Measurements from ENCODE around the gene VWA3B. TPM values are rescaled to one million over a fixed set of nuclear protein-coding genes. Genes with fewer than 3 reads are reported as not detected.
A peak's percentile ranks its signal among the peaks of the same experiment; 100 is the strongest.

Gene VWA3B
- total RNA-seq, 1 donor from 2014 or later = not detected

DNA sequence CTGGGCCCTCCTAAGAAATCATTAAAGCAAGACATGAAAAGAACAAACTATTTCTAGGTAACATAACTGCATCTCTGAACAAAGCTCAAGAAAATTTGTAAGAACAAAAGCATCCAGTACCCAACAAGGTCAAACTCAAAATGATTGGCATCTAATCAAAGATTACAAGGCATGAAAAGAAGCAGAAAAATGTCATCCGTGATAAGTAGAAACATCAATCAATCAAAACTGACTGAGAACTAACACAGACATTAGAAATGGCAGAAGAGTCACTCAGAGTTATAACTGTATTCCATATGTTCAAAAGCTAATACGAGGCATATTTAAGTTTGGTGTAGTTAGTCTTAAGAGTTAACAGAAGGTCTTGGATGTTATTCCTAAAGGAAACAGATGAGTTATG is 80.9 kb downstream of the VWA3B start:
- no peak overlapping the region for H3K27ac ChIP-seq (ENCODE audit: low read depth, low read length)
- Mint-ChIP-seq H3K4me1 (ENCODE audit: low read depth, unreplicated experiment) (no peaks in the 10 kb centered on the region), H3K36me3 (ENCODE audit: low read depth, unreplicated experiment) (no peaks in the 10 kb centered on the region), H3K9me3 (ENCODE audit: unreplicated experiment) (peaks cover 6% of the 10 kb centered on the region), H3K4me3 (ENCODE audit: unreplicated experiment) (no peak overlapping the region), H3K27me3 (ENCODE audit: low read depth, unreplicated experiment) (peaks cover 41% of the 10 kb centered on the region), H3K27ac (ENCODE audit: unreplicated experiment) (no peak overlapping the region)
- no peak overlapping the region for H3K4me3 ChIP-seq (ENCODE audit: insufficient read depth, low read depth, low read length)
- DNase-seq (ENCODE audit: low read depth) (no peak), FAIRE-seq (peak; percentile 83)
- TF ChIP-seq, protein P1, sequence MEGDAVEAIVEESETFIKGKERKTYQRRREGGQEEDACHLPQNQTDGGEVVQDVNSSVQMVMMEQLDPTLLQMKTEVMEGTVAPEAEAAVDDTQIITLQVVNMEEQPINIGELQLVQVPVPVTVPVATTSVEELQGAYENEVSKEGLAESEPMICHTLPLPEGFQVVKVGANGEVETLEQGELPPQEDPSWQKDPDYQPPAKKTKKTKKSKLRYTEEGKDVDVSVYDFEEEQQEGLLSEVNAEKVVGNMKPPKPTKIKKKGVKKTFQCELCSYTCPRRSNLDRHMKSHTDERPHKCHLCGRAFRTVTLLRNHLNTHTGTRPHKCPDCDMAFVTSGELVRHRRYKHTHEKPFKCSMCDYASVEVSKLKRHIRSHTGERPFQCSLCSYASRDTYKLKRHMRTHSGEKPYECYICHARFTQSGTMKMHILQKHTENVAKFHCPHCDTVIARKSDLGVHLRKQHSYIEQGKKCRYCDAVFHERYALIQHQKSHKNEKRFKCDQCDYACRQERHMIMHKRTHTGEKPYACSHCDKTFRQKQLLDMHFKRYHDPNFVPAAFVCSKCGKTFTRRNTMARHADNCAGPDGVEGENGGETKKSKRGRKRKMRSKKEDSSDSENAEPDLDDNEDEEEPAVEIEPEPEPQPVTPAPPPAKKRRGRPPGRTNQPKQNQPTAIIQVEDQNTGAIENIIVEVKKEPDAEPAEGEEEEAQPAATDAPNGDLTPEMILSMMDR (IDR thresholded peaks at IDR 0.05; ENCODE audit: insufficient read depth, low read depth, low read length) = no peak
- no peak for TF ChIP-seq EZH2 (IDR thresholded peaks at IDR 0.05; ENCODE audit: insufficient read depth, low read length)
- no peak overlapping the region for H3K9ac ChIP-seq (ENCODE audit: low read length)
- H3K36me3 ChIP-seq (ENCODE audit: insufficient read depth, low read length) = no peaks in the 10 kb centered on the region
- H2AFZ ChIP-seq (ENCODE audit: low read depth, low read length) = no peak overlapping the region
- H4K20me1 ChIP-seq (ENCODE audit: insufficient read depth, low read length) = no peaks in the 10 kb centered on the region
- no peaks in the 10 kb centered on the region for H3K79me2 ChIP-seq (ENCODE audit: insufficient read depth, low read length)
- H3K9me3 ChIP-seq (ENCODE audit: insufficient read depth, low read depth, low read length) = no peaks in the 10 kb centered on the region
- H3K4me2 ChIP-seq (ENCODE audit: low read length) = no peak overlapping the region
- H3K4me1 ChIP-seq (ENCODE audit: insufficient read depth, low read length) = peaks cover 4% of the 10 kb centered on the region
- no peaks in the 10 kb centered on the region for H3K27me3 ChIP-seq (ENCODE audit: insufficient read depth, low read length)

DNA sequence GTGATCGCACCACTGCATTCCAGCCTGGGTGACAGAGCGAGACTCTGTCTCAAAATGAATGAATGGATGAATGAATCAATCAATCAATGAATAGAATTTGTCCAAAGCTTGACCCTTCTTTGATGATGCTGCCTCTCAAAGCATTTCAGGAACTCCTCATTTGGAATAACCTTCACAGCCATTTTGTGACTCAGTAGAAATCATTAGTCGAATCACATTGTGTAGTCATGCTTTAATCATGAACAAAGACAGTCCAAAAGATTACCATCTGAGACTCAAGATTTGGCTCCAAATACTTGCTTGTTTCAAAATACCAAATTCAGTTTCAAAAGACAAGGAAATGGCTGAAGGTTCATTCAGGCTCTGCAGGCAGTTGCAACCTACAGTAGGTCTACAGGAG is 83.1 kb downstream of the VWA3B start:
- Histone ChIP-seq H3K9ac (ENCODE audit: low read length) (no peak overlapping the region), H3K79me2 (ENCODE audit: insufficient read depth, low read length) (no peaks in the 10 kb centered on the region), H3K36me3 (ENCODE audit: insufficient read depth, low read length) (no peaks in the 10 kb centered on the region), H4K20me1 (ENCODE audit: insufficient read depth, low read length) (no peaks in the 10 kb centered on the region), H3K4me1 (ENCODE audit: insufficient read depth, low read length) (peaks cover 3% of the 10 kb centered on the region), H3K9me3 (ENCODE audit: insufficient read depth, low read depth, low read length) (no peaks in the 10 kb centered on the region), H3K4me3 (ENCODE audit: insufficient read depth, low read depth, low read length) (no peak overlapping the region), H3K27me3 (ENCODE audit: insufficient read depth, low read length) (no peaks in the 10 kb centered on the region), H3K27ac (ENCODE audit: low read depth, low read length) (no peak overlapping the region), H3K4me2 (ENCODE audit: low read length) (no peak overlapping the region), H2AFZ (ENCODE audit: low read depth, low read length) (no peak overlapping the region)
- Mint-ChIP-seq H3K27ac (ENCODE audit: unreplicated experiment) (no peak overlapping the region), H3K4me3 (ENCODE audit: unreplicated experiment) (no peak overlapping the region), H3K9me3 (ENCODE audit: unreplicated experiment) (peaks cover 6% of the 10 kb centered on the region), H3K4me1 (ENCODE audit: low read depth, unreplicated experiment) (no peaks in the 10 kb centered on the region), H3K27me3 (ENCODE audit: low read depth, unreplicated experiment) (peaks cover 38% of the 10 kb centered on the region), H3K36me3 (ENCODE audit: low read depth, unreplicated experiment) (no peaks in the 10 kb centered on the region)
- TF ChIP-seq, protein P1 (IDR thresholded peaks at IDR 0.05; ENCODE audit: insufficient read depth, low read depth, low read length) = no peak
- no peak for TF ChIP-seq EZH2 (IDR thresholded peaks at IDR 0.05; ENCODE audit: insufficient read depth, low read length)
- FAIRE-seq (no peak), DNase-seq (ENCODE audit: low read depth) (peak; percentile 9)

DNA sequence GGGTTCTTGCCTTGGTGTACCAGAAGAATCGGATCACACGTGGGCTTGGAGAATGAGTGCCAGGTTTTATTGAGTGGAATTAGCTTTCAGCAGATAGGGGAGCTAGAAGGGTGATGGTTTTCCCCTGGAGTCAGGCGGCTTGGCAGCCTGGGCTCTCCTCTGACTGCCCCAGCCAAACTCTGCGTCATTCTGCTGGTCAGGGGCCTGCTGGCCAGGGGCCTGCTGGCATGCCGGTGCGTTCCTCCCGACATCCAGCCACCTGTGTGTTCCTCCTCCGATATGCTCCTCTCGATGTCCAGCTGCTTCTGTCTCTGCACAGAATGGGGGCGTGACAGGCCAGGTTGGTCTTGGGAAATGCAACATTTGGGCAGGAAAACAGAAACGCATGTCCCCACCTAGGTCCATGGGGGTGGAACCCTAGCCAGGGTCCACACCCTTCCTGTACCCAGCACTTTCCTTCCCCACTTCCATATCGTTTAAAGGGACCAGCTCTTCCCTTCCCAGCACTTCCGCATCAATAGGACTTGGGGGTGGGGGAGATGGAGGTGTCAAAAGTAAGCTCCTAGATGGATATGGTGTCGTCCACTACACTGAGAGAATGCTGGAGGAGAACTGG is 85.3 kb downstream of the VWA3B start:
- FAIRE-seq = no peak
- H3K4me1 Mint-ChIP-seq (ENCODE audit: low read depth, unreplicated experiment) = no peaks in the 10 kb centered on the region
- H3K4me2 ChIP-seq (ENCODE audit: low read length) = no peak overlapping the region
- peaks cover 3% of the 10 kb centered on the region for H3K4me1 ChIP-seq (ENCODE audit: insufficient read depth, low read length)
- TF ChIP-seq, protein P1 (IDR thresholded peaks at IDR 0.05; ENCODE audit: insufficient read depth, low read depth, low read length) = no peak
- no peak for TF ChIP-seq EZH2 (IDR thresholded peaks at IDR 0.05; ENCODE audit: insufficient read depth, low read length)
- no peaks in the 10 kb centered on the region for H3K9me3 ChIP-seq (ENCODE audit: insufficient read depth, low read depth, low read length)
- H3K79me2 ChIP-seq (ENCODE audit: insufficient read depth, low read length) = no peaks in the 10 kb centered on the region
- H3K27ac Mint-ChIP-seq (ENCODE audit: unreplicated experiment) = no peak overlapping the region
- no peak overlapping the region for H2AFZ ChIP-seq (ENCODE audit: low read depth, low read length)
- H3K36me3 ChIP-seq (ENCODE audit: insufficient read depth, low read length) = no peaks in the 10 kb centered on the region
- H3K4me3 Mint-ChIP-seq (ENCODE audit: unreplicated experiment) = no peak overlapping the region
- H3K4me3 ChIP-seq (ENCODE audit: insufficient read depth, low read depth, low read length) = no peak overlapping the region
- no peak overlapping the region for H3K9ac ChIP-seq (ENCODE audit: low read length)
- DNase-seq (ENCODE audit: low read depth) = no peak
- H4K20me1 ChIP-seq (ENCODE audit: insufficient read depth, low read length) = no peaks in the 10 kb centered on the region
- peaks cover 7% of the 10 kb centered on the region for H3K27me3 ChIP-seq (ENCODE audit: insufficient read depth, low read length)
- peaks cover 6% of the 10 kb centered on the region for H3K9me3 Mint-ChIP-seq (ENCODE audit: unreplicated experiment)
- H3K36me3 Mint-ChIP-seq (ENCODE audit: low read depth, unreplicated experiment) = no peaks in the 10 kb centered on the region
- no peak overlapping the region for H3K27ac ChIP-seq (ENCODE audit: low read depth, low read length)
- H3K27me3 Mint-ChIP-seq (ENCODE audit: low read depth, unreplicated experiment) = peaks cover 46% of the 10 kb centered on the region

Measured in astrocyte (in vitro differentiated cells and primary cell).